HepG2 (cell line): ENCODE data around the gene COLQ. TPM values are rescaled to one million over a fixed set of nuclear protein-coding genes. Genes with fewer than 3 reads are reported as not detected.

Source experiments
- ATAC-seq: fragments of 200-7000 bp; cut with Tn5 transposase; 3 replicates; pipeline ENCODE4 v1.9.1; 2020; ENCODE audit warnings: mild to moderate bottlenecking, moderate library complexity
- BruUV-seq: library from RNA; stranded (reverse); fragments of 400-500 nt; replicated peaks from 2 replicates; lab custom pipeline; 2021; lab: Mats Ljungman, UMichigan
- CTCF ChIA-PET: fragments of 300-600 bp; formaldehyde crosslinking; extraction: SDS; loops from one replicate; lab custom pipeline; 2021; ENCODE audit warnings: low total read pairs, inconsistent platforms, low intra/inter-chr PET ratio; lab: Yijun Ruan, JAX
- POLR2A ChIA-PET: fragments of 350-600 bp; sonication (Branson Sonifier 250); formaldehyde crosslinking; loops from one replicate; lab custom pipeline; 2020; ENCODE audit warnings: antibody characterized with exemption, inconsistent platforms; lab: Yijun Ruan, JAX
- DNase-seq: peaks from one replicate; pipeline ENCODE4 v3.0.0-alpha.2; 2015; ENCODE audit warnings: low spot score
- FAIRE-seq: peaks from 3 replicates; lab custom pipeline; 2011; peaks lifted over from hg19 to GRCh38; lab: Jason Lieb, UNC
- H2AFZ ChIP-seq: one replicate; pipeline ENCODE4 v1.6.1; 2011; ENCODE audit warnings: low read length, inconsistent platforms
- H3K27ac ChIP-seq: fragments of 300-600 bp; 3 replicates; pipeline ENCODE4 v1.8.0; 2011; ENCODE audit warnings: mixed run types, mild to moderate bottlenecking, mixed read lengths, low read length, inconsistent platforms; ENCODE audit not compliant: insufficient read depth; ENCODE audit errors: extremely low read length
- H3K27me3 ChIP-seq, 2 experiments: fragments of 200-600 bp in 1 of 2; 2 replicates in 1 of 2; 3 replicates in 1 of 2; pipeline versions ENCODE4 v1.6.0 to v1.8.0; 2011; ENCODE audit warnings: low read length in 2 of 2, mild to moderate bottlenecking in 2 of 2, moderate library complexity in 2 of 2, inconsistent platforms in 1 of 2; ENCODE audit not compliant: insufficient read depth in 2 of 2, control insufficient read depth in 1 of 2
- H3K36me3 ChIP-seq, 2 experiments: fragments of 200-600 bp in 1 of 2; replicated peaks in 1 of 2; 2 replicates in 1 of 2; 3 replicates in 1 of 2; pipeline versions ENCODE4 v1.5.1 to v1.8.0; 2011; ENCODE audit warnings: low read length in 2 of 2, inconsistent platforms in 1 of 2; ENCODE audit not compliant: insufficient read depth in 2 of 2, control insufficient read depth in 1 of 2
- H3K4me1 ChIP-seq: 2 replicates; pipeline ENCODE4 v1.5.1; 2012; ENCODE audit warnings: low read length, inconsistent platforms; ENCODE audit not compliant: insufficient read depth
- H3K4me2 ChIP-seq: 2 replicates; pipeline ENCODE4 v1.6.0; 2011; ENCODE audit warnings: low read depth, low read length, inconsistent platforms
- H3K4me3 ChIP-seq, 3 experiments: fragments of 200-600 bp in 1 of 3; sonication (generic), shearing (Covaris generic) in 1 of 3; replicated peaks in 1 of 3; 2 replicates each; pipeline ENCODE4 v1.5.1; 2011 to 2016; ENCODE audit warnings: low read length in 3 of 3, inconsistent platforms in 2 of 3, low read depth in 2 of 3, mild to moderate bottlenecking in 2 of 3, control low read depth in 1 of 3, mixed read lengths in 1 of 3; ENCODE audit not compliant: insufficient read depth in 1 of 3
- H3K79me2 ChIP-seq: one replicate; pipeline ENCODE4 v1.6.1; 2011; ENCODE audit warnings: low read length, inconsistent platforms; ENCODE audit not compliant: insufficient read depth
- H3K9ac ChIP-seq: 2 replicates; pipeline ENCODE4 v1.6.0; 2011; ENCODE audit warnings: mild to moderate bottlenecking, low read depth, low read length, inconsistent platforms; ENCODE audit not compliant: insufficient read depth
- H3K9me3 ChIP-seq: 2 replicates; pipeline ENCODE4 v1.5.1; 2012; ENCODE audit warnings: mild to moderate bottlenecking, low read length
- H4K20me1 ChIP-seq: 2 replicates; pipeline ENCODE4 v1.6.0; 2011; ENCODE audit warnings: inconsistent platforms, mild to moderate bottlenecking, low read length, moderate library complexity; ENCODE audit not compliant: insufficient read depth
- CERS6 ChIP-seq: sonication (generic); formaldehyde crosslinking; IDR thresholded peaks from 2 replicates; pipeline ENCODE4 v1.5.0; 2020; ENCODE audit warnings: missing genetic modification reagents
- DNMT1 ChIP-seq: sonication (generic); formaldehyde crosslinking; IDR thresholded peaks from 2 replicates; pipeline ENCODE4 v1.5.1; 2020; ENCODE audit warnings: mild to moderate bottlenecking, missing genetic modification reagents
- HIC2 ChIP-seq: sonication (generic); formaldehyde crosslinking; IDR thresholded peaks from 2 replicates; pipeline ENCODE4 v1.9.0; 2022; ENCODE audit warnings: low read depth, missing genetic modification reagents
- PHF21A ChIP-seq: sonication (generic); formaldehyde crosslinking; IDR thresholded peaks from 2 replicates; pipeline ENCODE4 v1.5.0; 2020; ENCODE audit warnings: mild to moderate bottlenecking, missing genetic modification reagents
- XRCC5 ChIP-seq: fragments of 200-400 bp; formaldehyde crosslinking; optimal IDR thresholded peaks from 2 replicates; pipeline ENCODE3; 2017; ENCODE audit warnings: mild to moderate bottlenecking, low read length
- ZKSCAN5 ChIP-seq: sonication (generic); formaldehyde crosslinking; IDR thresholded peaks from 2 replicates; pipeline ENCODE4 v1.5.1; 2020; ENCODE audit warnings: mild to moderate bottlenecking, missing genetic modification reagents
- WGBS: methylation state at CpG from one replicate; pipeline ENCODE4 v1.1.6; 2017; ENCODE audit warnings: low lambda C conversion rate; 5-methylcytosine and 5-hydroxymethylcytosine counted together
- in situ Hi-C: cut with HindIII; loops from 2 replicates; pipeline ENCODE4 v1.10.0; 2017; ENCODE audit warnings: low pct_unique_long_range_greater_than_20kb; ENCODE audit not compliant: extremely low pct_ligation_motif_present
- intact Hi-C: fragments of 100-400 bp; cut with micrococcal nuclease; formaldehyde crosslinking; loops from one replicate; pipeline ENCODE4 v1.10.0; 2022; ENCODE audit not compliant: unreplicated experiment
- polyA plus RNA-seq, 8 experiments: library from polyadenylated mRNA; depleted of rRNA in 3 of 8; stranded (reverse) in 7 of 8; unstranded in 1 of 8; fragments of >200 nt; fragmentation: Illumina TruSeq in 4 of 8; extraction: Trizol in 4 of 8; gene quantifications; 2 replicates each; pipeline versions ENCODE4 v1.2.1 to v1.2.3, GENCODE V29; 2011 to 2016; ENCODE audit warnings: low read depth in 4 of 8, missing spikeins in 1 of 8, mixed read lengths in 1 of 8; ENCODE audit not compliant: insufficient read depth in 1 of 8
- total RNA-seq, 5 experiments: library from RNA; depleted of rRNA; stranded (reverse); fragments of >200 nt; fragmentation: Illumina TruSeq; extraction: Trizol; gene quantifications; 2 replicates each; pipeline ENCODE4 v1.2.3, GENCODE V29; 2016; ENCODE audit warnings: low read depth in 1 of 5

Gene COLQ
- total and polyA plus RNA-seq, 2 of the 13 experiments (the other 11 are each of a cell fraction or from before 2014, with no cell fraction given): 0.31 to 0.46 TPM

- POLR2A ChIA-PET: no interaction called here
- Histone ChIP-seq H3K9me3 (no peaks in the 10 kb centered on the region), H2AFZ (no peak overlapping the region), H3K79me2 (peaks cover 57% of the 10 kb centered on the region), H3K36me3 (peaks cover 16 to 53% of the 10 kb centered on the region in 2 experiments), H3K27ac (no peak overlapping the region), H3K9ac (no peak overlapping the region), H3K4me1 (peaks cover 27% of the 10 kb centered on the region)
- 90% methylated on average over 3 of the region's 3 CpGs for WGBS
- DNase-seq: no peak
- CTCF ChIA-PET: no interaction called here
- in situ Hi-C loops: no loop called here
- ATAC-seq: no peak
- BruUV-seq: no TSS peak
- TF ChIP-seq DNMT1 (no peak), ZKSCAN5 (CRISPR knock-in tag) (no peak), CERS6 (CRISPR knock-in tag) (no peak), PHF21A (CRISPR knock-in tag) (no peak), HIC2 (CRISPR knock-in tag) (no peak), XRCC5 (no peak)
- TF ChIP-seq, all 625 proteins: peak for 0
- intact Hi-C loops: no loop called here
- no peak overlapping the region for H3K4me2 ChIP-seq
- H4K20me1 ChIP-seq: peaks cover 4% of the 10 kb centered on the region; the same call in 1 of the 2 replicates
- no peak overlapping the region for H3K4me3 ChIP-seq
- peaks cover 0 to 5% of the 10 kb centered on the region in 2 experiments; a peak in 1 of 5 replicates for H3K27me3 ChIP-seq
- FAIRE-seq: no peak
Measured at GRCh38 chr3:15431256-15431837, 90.2 kb downstream of the COLQ start.
